Erythroblast (primary cell): Measurements from ENCODE around the gene CEP120.
"Not testable (repeated sequence)": the region's sequence is repeated elsewhere in the genome, so short reads cannot be mapped to it uniquely, and the experiment has no call there.

Source experiments
- GATA1 ChIP-seq: IDR thresholded peaks from 2 replicates; pipeline ENCODE4 v1.6.1; 2011; ENCODE audit warnings: low read depth, mild to moderate bottlenecking, control low read depth, low read length, moderate library complexity
- POLR2A ChIP-seq: IDR thresholded peaks from 2 replicates; pipeline ENCODE4 v1.6.1; 2011; ENCODE audit warnings: mild to moderate bottlenecking, low read length

- TF ChIP-seq POLR2A, GATA1: not testable (repeated sequence)
These were observed 114.8 kb downstream of the CEP120 start for GRCh38 chr5:123308377-123308776.
